Activated CD4-positive, alpha-beta T cell treated with anti-CD3 and anti-CD28 coated beads, Interleukin-2, Interleukin-4, amounts not matched to agents 100 ng/mL and 50 ng/mL, durations not matched to agents 16 hours and 8 hours (primary cell): ENCODE data around the gene HSD3B7.

Source experiments
- DNase-seq: peaks from one replicate; pipeline ENCODE4 v3.0.0-alpha.2; 2020; ENCODE audit warnings: low spot score

HSD3B7 gene

DNA sequence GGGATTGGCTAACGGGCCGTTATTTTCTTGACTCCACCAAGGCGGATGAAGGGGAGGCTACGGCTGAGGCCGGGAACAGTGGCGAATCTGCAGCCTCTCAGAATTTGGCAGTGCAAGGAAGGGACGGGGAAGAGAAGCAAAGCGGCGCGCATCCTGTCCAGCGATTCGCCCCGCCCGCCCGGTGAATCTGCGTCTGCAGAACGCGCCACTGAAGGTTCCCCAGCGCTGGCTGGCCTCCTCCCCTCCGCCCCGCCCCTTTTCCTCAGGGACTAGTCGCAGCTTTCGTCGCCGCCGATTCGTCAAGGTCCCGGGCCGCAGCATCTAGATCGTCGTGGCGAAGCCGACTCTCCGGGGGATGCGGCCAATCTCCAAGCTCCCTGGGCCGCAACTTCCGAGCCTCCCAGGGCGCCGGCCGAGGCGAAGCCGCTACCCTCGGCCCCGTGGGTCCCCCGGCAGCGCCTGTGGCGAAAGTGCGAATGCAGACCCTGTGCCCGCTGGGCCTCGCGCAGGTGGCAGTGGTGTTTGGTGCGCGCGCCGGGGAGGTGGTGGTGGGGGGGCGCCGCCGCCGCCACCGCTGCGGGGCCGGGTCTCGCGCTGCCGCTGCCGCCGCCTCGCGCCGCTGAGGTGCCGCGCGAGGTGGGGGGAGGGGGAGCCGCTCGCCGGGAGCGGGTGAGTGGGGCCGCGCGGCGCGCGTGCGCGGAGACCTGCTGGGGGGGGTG, 27.4 kb upstream of the HSD3B7 start, which contains the start of gene SETD1A:
TSS of gene SETD1A (plus strand) at position 299 of the 719 bp plus-strand sequence. CDS start 978 bp downstream, outside the sequence.
- DNase-seq: peak; percentile 96

DNA sequence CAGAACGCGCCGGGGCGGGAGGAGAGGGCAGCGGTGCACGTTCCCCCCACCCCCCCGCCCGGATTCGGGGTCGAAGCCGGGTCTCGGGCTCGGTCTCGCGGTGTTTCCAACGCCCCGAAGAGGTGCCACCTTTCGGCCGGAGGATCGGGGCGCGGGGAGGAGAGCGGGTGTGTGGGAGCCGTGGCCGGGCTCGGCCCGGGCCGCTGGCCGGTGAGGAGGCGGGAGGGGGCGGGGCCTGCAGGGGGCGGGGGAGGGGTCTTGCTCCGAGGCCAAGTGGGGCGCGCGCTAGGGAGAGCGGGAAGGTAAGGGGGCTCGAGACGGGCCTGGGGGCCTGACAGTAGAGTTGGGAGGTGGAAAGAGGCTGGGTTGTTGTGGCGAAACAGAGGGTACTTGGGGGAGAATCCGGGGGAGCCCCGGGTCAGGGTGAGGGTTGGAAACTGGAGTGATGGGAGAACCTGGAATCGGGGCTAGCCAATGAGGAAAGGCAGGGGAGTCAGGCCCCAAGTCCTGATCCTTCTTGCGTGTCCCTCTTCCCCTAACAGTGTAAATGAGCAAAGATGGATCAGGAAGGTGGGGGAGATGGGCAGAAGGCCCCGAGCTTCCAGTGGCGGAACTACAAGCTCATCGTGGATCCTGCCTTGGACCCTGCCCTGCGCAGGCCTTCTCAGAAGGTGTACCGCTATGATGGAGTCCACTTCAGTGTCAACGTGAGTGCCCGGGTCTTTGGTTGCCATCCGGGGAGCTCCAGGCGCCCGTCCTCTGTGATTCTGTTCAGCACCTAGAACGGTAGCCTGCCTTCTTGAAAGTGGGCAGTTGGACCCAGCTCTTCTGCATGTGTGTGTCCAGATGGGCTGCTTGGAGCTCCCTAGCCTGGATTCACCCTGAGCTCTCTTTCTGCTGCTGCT, 26.6 kb upstream of the HSD3B7 start:
- no peak for DNase-seq

DNA sequence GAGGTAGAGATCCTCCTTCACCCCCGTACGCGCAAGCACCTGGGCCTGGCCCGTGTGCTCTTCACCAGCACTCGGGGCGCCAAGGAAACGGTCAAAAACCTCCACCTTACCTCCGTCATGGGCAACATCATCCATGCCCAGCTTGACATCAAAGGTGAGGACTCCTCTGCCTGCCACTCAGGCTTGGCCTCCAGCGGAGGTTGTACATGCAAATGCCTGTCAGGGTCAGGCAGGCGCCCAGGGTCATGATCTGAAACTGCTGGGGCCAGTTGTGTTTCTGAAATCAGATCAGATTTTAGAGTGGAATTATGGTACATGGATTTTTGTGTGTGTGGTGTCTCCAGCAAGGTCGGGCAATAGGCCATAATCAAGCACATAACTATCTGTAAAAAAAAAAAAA, 23.6 kb upstream of the HSD3B7 start:
- no peak for DNase-seq

DNA sequence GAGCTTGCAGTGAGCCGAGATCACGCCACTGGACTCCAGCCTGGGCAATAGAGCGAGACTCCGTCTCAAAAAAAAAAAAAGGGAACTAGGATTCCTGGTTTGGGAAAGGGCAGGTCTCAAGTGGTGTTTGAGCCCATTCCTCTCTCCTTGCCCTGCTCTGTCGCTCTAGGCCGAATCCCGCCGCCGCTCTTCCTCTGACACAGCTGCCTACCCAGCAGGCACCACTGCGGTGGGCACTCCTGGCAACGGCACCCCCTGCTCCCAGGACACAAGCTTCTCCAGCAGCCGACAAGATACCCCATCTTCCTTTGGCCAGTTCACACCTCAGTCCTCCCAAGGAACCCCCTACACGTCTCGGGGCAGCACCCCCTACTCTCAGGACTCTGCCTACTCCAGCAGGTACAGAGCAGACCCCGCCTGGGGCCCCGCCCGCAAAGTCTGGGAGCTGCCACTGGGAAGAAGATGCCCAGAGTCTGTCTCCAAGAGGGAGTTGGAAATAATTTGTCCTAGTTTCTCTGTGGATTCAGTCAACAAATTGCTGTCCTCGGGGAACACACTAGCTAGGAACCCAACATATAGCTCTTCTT, 21.0 kb upstream of the HSD3B7 start:
- no peak for DNase-seq

DNA sequence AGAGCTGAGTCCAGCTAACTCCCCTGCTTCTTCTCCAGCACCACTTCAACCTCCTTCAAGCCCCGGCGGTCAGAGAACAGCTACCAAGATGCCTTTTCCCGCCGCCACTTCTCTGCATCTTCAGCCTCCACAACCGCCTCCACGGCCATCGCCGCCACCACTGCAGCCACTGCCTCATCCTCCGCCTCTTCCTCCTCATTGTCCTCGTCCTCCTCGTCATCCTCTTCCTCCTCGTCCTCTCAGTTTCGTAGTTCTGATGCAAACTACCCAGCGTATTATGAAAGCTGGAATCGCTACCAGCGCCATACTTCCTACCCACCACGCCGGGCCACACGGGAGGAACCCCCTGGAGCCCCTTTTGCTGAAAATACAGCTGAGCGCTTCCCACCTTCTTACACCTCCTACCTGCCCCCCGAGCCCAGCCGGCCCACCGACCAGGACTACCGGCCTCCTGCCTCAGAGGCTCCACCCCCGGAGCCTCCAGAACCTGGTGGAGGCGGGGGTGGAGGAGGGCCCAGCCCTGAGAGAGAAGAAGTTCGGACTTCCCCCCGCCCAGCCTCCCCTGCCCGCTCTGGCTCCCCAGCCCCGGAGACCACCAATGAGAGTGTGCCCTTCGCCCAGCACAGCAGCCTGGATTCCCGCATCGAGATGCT, 20.3 kb upstream of the HSD3B7 start:
- no peak for DNase-seq

DNA sequence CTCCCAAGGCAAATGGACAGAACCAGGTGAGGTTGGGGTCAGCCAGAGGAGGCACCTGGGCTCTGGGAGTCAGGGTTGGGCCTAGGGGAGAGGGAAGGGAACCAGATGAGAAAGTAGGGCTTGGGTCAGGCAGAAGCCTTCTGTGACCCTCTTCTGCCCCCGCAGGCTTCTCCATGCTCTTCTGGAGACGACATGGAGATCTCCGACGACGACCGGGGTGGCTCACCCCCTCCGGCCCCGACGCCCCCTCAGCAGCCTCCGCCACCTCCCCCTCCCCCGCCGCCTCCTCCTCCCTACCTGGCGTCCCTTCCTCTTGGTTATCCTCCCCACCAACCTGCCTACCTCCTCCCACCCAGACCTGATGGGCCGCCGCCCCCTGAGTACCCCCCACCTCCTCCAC, 19.6 kb upstream of the HSD3B7 start:
- DNase-seq: no peak

DNA sequence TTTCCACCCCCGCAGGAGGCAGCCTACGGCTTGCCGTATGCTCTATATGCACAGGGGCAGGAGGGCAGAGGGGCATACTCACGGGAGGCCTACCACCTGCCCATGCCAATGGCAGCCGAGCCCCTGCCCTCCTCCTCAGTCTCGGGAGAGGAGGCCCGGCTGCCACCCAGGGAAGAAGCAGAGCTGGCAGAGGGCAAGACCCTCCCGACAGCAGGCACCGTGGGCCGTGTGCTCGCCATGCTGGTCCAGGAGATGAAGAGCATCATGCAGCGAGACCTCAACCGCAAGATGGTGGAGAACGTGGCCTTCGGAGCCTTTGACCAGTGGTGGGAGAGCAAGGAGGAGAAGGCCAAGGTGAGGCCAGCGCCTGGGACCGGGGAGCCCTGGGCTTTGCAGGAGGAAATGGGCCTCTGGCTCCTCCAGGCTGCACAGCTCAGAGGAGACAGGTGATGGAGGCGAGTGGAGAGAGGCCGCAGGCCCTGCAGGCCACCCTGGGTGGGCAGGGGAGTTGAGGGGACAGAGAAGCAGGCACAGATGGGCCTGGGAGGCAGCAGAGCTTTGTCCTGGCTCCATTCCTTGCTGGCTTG, 18.9 kb upstream of the HSD3B7 start:
- no peak for DNase-seq

DNA sequence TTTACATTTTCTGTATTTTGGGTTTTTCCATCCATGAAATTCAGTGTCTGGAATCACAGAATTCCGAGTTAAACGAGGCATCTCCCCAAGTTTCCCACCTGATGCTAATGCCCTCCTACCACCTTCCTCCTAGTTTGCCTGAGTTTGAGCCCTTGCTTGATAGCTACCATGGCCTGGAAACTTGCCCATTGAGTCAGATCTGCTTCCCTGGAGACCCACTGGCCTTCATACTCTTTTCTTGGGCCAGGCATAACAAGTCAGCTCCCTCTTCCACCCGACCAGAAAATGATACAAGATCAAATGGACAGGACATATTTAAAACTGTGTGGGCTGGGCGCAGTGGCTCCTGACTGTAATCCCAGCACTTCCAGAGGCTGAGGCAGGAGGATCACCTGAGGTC, 17.2 kb upstream of the HSD3B7 start:
- DNase-seq: no peak

DNA sequence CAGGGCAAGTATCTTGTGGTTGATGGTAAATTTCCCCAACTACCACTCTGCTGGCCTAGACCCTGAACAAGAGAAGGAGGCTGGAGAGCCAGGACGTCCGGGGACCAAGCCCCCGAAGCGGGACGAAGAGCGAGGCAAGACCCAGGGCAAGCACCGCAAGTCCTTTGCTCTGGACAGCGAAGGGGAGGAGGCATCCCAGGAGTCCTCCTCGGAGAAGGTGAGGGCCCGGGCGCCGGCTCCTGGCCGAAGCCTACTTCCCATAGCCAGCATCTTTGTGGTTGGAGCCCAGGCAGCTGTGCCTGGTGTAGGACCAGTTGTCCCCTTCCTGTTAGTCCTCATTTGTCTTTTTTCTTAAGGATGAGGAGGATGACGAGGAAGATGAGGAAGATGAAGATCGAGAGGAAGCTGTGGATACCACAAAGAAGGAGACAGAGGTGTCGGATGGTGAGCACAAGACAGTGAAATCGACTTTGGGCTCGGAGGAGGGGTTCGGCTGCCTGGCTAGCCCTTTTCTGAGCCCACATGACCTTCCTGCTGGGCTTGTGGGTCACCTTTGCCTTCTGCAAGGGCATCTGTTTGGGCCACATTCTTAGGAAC, 15.7 kb upstream of the HSD3B7 start:
- DNase-seq: no peak

DNA sequence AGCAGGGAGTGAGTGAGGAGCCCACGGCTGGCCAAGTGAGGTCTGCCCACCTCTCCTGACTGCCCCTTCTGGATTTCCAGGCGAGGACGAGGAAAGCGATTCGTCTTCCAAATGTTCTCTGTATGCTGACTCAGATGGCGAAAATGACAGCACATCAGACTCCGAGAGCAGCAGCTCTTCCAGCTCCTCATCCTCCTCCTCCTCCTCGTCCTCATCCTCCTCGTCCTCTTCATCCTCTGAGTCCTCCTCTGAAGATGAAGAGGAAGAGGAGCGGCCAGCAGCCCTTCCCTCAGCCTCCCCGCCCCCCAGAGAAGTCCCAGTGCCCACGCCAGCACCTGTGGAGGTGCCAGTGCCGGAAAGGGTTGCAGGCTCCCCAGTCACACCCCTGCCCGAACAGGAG, 13.7 kb upstream of the HSD3B7 start:
- DNase-seq: no peak

DNA sequence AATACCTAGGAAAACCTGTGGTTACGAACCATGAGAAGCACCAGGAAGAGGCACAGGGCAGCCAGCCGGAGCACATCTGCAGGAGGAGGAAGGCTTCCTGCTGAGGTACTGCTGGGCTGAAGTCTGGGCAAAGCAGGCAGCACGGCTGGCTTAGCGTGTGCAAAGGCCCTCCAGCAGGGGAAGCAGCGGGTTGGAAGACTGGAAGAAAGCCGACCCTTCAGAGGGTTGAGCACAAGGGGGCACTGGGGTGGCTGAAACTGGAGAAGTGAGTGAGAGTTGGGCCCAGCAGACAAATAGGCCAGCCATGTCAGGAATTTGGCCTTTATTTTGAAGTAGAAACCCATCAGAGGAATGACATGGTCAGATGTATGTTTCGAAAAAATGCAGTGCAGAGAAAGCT, 12.1 kb upstream of the HSD3B7 start:
- no peak for DNase-seq

DNA sequence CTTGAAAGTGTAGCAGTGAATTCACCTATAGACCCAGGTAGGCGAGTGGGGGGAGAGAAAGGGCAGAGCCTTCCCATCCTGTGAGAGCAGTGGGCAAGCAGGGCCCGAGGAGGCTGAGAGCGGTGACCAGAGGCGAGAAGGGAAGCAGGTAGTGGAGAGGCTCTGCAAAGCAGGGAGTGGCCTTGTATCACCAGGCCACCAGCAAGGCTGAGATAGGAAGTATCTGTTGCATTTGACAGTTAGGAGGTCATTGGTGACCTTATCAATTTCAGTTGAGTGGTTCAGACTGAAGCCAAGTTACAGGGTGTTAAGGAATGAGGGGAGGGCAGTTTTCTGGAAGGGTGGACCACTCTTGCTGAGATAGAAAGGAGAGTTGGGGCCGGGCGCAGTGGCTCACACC, 10.7 kb upstream of the HSD3B7 start:
- no peak for DNase-seq

DNA sequence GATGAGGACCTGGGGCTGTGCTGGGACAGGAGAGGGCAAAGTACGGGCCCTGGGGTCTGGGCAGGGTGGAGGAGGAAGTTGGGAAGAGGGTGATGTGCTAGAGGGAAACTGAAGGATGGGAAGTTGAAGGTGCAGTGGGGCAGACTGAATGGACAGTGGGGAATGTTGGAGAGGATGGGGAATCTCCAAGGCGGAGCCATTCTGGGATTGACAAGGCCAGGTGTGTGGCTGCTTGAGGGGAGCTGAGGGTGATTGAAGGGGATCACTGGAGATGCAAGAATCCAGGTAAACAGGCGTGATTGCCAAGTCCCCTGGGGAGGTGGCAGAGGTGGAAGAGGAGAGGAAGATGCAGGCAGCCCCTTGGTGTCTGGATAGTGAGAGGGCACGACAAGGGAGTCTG, 8.5 kb upstream of the HSD3B7 start:
- no peak for DNase-seq

DNA sequence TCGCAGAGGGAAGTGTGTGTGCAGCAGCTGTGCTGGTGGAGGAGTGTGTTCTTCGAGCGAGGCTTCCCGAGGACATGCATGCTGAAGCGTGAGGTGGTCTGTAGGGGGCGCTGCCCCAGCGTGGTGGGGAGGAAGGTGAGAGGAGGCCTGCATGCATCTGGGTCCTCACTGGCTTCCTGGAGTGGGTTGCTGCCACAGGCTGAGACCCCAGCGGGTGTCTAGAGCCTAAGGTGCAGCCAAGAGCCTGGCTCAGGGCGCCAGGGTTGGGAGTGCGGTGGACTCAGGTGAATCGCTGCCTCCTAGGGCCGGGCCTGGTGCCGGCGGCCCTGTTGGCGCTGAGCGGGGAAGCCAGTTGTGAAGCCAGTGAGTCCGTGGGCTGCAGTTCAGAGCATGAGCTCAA, 7.5 kb upstream of the HSD3B7 start:
- peak; percentile 17 for DNase-seq

DNA sequence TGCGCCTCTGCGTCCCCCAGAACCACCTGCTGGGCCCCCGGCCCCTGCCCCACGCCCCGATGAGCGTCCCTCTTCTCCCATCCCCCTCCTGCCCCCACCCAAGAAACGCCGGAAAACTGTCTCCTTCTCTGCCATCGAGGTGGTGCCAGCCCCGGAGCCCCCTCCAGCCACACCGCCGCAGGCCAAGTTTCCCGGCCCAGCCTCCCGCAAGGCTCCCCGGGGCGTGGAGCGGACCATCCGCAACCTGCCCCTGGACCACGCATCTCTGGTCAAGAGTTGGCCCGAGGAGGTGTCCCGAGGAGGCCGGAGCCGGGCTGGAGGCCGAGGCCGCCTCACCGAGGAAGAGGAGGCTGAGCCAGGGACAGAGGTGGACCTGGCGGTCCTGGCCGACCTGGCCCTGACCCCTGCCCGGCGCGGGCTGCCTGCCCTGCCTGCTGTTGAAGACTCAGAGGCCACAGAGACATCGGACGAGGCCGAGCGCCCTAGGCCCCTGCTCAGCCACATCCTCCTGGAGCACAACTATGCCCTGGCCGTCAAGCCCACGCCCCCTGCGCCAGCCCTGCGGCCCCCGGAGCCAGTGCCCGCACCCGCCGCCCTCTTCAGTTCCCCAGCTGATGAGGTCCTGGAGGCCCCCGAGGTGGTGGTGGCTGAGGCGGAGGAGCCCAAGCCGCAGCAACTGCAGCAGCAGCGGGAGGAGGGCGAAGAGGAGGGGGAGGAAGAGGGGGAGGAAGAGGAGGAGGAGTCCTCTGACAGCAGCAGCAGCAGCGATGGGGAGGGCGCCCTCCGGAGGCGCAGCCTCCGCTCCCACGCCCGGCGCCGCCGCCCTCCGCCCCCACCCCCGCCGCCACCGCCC, 5.6 kb upstream of the HSD3B7 start:
- DNase-seq: no peak

DNA sequence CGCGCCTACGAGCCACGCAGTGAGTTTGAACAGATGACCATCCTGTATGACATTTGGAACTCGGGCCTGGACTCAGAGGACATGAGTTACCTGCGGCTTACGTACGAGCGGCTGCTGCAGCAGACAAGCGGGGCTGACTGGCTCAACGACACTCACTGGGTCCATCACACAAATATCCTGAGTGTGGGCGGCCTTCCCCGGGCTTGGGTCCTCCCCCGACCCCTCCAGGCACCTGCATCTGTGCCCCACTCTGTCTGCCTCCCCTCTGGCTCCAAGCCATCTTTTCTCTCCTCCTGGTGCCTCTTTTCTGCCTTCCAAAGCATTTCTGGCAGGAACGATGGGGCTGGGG, 5.0 kb upstream of the HSD3B7 start:
- DNase-seq: no peak

DNA sequence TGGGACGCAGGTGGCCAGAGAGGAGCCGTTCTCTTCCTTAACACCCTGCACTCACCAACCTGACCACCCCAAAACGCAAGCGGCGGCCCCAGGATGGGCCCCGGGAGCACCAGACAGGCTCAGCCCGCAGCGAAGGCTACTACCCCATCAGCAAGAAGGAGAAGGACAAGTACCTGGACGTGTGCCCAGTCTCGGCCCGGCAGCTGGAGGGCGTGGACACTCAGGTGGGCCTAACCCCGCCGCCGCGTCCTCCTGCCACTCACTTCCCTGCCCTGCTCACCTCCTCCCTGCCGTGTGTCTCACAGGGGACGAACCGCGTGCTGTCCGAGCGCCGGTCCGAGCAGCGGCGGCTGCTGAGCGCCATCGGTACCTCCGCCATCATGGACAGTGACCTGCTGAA, 4.6 kb upstream of the HSD3B7 start:
- no peak for DNase-seq

DNA sequence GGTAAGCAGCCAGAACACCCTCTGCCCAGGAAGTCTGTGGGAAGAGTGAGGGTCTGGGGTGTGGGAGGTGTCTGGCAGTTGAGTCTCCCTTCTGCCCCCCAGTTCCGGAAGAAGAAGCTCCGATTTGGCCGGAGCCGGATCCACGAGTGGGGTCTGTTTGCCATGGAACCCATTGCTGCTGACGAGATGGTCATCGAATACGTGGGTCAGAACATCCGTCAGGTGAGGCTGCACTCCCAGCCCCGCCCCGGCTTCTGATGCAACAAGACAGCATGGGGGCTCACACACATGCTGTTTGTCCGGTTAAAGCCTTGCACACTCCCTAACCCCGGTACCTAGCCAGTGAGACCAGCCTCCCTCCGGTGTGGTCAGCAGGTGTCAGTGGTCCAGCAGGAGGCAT, 4.0 kb upstream of the HSD3B7 start:
- no peak for DNase-seq

DNA sequence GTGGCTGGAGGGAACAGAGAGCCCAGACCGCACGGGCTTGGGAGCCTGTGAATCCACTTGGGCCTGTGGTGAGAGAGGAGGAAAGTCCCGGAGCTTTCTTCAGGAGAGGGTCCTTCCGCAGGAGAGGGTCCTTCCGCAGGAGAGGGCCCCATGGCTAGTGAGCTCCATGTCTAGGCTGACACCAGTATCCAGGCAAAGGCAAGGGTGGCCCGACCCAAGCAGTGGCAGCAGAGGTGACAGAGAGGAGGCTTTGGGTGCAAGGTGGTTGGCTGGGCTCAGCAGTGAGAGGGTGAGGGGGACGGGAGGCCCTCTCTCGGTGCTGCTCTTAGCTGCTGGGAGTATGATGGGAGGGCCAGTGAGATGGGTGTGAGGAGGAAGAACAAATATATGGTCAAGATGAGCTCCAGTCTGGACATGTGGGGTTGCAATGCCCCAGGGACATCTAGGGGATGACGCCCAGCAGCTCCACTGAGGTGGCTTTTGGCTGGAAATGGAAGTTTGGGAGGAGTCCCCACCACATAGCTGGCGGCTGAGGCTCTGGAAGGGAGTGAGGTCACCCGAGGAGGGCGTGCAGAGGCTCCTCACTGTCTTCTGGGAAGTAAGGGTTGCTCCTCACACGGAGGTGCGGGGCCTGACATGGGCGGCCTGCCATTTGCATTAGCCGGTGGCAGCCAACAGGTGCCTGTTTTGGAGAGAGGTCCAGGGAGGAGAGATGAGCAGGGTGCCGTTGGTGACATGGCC, 2.3 kb upstream of the HSD3B7 start:
- no peak for DNase-seq

DNA sequence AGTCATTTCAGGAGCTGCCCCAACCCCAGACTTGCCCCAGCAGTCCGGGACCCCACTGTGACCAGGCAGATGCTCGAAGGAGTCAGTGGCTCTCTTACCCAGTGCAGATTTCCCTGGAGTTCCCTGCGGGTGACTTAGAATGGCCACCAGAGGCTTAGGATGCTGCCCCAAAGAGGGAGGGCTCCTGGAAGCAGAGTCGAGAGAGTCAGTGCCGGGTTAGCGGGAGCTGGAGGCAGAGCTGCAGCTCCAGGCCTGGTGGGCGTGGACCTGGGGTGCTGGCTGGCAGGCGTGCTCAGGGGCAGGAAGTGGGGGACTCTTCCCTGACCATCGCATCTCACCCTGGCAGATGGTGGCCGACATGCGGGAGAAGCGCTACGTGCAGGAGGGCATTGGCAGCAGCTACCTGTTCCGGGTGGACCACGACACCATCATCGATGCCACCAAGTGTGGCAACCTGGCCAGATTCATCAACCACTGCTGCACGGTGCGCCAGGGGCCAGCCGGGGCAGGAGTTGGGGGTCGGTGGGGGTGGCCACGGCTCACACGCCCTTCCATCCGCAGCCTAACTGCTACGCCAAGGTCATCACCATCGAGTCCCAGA, 1.6 kb upstream of the HSD3B7 start:
- no peak for DNase-seq
